WI38 (cell line): ENCODE measurements around the gene E4F1.

ENCODE experiments used
- H3K4me3 ChIP-seq: 2 replicates; pipeline ENCODE4 v1.5.1; 2011; ENCODE audit warnings: low read depth, mild to moderate bottlenecking, control low read depth, low read length
- CTCF ChIP-seq: IDR thresholded peaks from 2 replicates; pipeline ENCODE4 v1.5.1; 2012; ENCODE audit warnings: low read depth, mild to moderate bottlenecking, control low read depth, low read length

Gene E4F1

DNA sequence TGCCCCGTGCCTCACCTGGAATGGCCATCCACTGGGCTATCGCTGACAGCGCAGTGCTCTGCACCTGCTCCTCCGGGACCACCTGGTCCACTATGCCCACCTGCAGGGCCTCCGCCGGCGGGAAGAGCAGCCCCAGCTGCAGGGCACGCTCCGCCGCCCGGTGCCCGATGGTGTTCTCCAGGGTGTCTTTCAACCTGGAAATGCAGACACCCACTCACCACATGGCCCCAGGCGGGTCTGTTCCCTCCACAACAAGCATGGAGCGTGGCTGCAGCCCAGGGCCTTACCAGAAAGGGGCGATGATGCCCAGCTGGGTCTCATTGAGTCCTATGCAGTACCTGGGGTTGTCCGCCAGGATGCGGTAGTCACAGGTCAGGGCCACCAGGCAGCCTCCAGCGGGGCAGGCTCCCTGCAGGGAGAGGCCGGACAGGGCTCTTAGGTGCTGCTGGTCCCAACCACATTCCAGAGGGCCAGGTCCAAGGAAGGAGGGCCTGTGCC, 19.7 kb downstream of the E4F1 start:
- TF ChIP-seq CTCF: no peak
- H3K4me3 ChIP-seq: no peak overlapping the region

DNA sequence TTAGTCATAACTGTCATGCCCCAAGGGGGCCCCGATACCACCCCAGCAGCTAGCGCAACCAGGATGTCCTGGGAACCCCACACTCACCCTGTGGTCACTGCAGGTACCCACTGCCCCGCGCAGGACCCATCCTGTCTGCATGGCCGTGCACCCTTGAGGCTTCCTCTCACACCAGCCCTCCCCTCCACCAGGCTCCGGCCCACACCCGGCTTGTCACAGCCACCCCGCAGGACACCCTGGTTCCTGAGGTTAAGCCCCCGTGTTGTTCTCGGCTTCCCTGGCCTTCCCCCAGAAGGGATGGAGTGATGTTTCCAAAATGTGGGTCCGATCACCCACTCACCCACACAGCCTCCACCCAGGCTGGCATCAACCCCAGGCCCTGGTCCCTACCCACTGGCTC, 20.4 kb downstream of the E4F1 start:
- TF ChIP-seq CTCF: no peak
- H3K4me3 ChIP-seq: no peak overlapping the region

GRCh38 chr16:2244301-2244700, 20.9 kb downstream of the E4F1 start:
- H3K4me3 ChIP-seq: no peak overlapping the region
- no peak for TF ChIP-seq CTCF

DNA sequence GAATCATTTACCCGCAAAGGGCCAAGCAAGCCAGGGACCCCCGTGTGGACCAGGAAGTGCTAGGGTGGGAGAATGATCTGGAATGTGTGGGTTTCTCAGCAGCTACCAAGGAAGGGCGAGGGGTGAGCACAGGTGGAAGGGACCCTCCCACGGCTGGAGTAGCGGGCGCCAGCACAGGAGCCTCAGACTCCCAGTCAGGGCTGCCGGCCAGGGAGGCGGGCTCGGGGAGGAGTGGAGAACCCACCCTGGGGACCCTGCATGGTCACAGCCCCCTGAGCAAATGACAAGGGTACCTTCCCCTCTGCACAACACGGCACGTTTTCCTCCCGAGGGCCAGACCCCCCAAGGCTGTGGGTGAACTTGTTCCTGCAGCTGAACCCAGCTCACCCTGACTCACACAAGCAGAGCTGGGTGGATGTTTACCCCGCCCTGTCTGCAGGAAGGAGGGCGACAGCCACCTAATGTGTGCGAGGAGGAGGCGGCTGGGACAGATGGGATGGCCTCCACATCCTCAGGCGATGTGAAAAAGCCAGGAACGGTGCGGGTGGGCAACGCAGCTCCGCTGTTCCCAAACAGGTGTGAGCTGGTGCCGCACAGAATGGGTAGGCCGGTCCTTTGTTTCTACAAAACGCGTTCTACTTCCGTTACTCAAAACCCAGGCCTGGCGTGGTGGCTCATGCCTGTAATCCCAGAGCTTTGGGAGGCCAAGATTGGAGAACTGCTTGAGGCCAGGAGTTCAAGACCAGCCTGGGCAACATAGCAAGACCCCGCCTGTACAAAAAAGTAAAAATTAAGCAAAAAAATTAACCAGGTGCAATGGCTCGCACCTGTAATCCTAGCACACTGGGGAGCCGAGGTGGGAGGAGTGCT, 21.8 kb downstream of the E4F1 start:
- no peak for TF ChIP-seq CTCF
- no peak overlapping the region for H3K4me3 ChIP-seq

DNA sequence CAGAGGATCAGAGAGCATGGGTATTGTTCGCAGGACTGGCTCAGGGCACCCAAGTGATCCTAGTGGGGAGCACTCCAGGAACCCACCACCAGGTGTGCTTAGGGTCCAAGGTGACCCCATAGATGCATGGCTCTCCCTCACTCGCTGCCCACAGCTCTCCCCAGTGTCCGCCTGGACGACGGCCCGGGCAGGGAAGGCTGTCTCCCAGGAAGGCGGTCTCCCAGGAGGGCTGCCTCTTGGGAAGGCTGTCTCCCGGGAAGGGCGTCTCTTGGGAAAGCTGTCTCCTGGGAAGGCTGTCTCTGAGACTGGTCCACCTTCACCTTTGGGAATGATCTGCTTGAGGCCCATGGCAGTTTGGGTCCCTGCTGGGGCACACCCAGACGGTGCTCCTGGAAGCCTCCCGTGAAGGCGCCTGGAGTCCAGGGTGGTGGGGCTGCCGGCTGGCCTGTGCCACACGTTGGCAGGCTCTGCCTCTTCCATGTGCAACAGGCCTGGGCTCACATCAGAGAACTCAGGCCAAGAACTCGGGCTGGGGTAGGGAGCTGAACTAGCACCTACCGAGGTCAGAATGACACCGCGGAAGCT, 23.0 kb downstream of the E4F1 start:
- no peak overlapping the region for H3K4me3 ChIP-seq
- TF ChIP-seq CTCF: no peak

- TF ChIP-seq CTCF: no peak
- H3K4me3 ChIP-seq: peak overlapping the region; percentile 68
Observed at GRCh38 chr16:2250652-2251295, 27.4 kb downstream of the E4F1 start.
